HG03565 (cell line): ENCODE measurements around the gene KLHL24.
"Not testable (repeated sequence)": the region's sequence is repeated elsewhere in the genome, so short reads cannot be mapped to it uniquely, and the experiment has no call there.

Experiments used
- ATAC-seq: cut with Tn5 transposase; IDR thresholded peaks from one replicate; pipeline ENCODE4 v1.9.1; 2021; ENCODE audit warnings: mild to moderate bottlenecking, moderate library complexity; ENCODE audit not compliant: unreplicated experiment

Gene KLHL24

DNA sequence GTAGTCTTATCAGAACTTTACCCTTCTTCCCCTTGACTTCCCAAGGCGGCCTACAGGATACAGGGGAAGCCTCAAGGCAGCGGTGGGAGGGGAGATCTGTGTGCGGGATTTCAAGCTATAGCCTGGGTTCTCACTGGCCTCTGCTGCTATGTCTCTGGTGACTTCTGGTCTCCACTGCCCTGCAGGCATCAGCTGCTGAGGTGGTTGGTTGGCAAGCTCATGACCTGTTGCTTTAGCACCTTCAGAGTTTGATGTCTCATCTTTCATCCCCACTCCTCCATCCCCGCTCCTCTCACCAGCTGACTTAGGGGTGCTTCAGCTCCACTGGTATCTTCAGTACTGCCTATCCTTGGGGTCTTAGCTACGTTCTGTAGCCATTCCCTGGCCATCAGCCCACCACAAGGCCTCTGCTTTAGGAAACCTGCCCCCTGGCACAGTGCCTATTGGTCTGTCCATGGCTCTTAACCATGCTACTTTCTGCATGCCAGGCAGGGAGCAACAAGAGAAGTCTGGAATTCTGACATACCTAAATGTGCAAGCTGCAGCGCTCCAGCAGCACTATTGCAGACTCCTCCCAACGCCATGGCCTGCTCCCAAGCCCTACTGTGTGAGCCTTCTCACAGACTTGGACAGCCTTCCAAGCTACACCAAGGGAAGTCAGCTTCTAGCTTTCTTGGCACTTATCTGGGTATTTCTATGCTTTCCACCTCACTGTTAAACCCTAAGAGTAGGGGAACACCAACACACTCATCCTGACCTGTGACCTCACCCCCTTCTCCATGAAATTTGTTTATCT is 60.3 kb downstream of the KLHL24 start:
- ATAC-seq = no peak

DNA sequence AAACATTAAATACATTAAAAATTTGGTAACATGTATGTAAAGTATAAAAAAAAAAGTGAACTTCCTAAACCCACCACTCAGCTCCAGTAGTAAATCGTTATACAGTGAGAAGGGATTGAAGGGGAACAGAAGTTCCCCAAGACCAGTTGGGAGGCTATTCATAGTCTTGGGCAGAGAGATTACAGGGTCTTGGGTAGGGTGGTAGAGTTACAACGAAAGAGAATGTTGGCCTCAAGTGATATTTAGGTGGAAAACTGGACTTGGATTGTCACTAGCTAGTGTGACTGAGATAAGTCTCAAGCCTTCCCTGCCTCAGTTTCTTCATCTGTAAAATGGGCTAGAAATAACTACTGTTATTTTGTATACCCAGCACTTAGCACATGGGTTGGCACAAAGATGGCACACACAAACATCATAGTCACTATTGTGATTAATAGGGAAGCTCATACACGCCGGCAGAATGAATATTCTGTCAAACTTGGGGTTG is 61.7 kb downstream of the KLHL24 start:
- ATAC-seq = peak; percentile 6

DNA sequence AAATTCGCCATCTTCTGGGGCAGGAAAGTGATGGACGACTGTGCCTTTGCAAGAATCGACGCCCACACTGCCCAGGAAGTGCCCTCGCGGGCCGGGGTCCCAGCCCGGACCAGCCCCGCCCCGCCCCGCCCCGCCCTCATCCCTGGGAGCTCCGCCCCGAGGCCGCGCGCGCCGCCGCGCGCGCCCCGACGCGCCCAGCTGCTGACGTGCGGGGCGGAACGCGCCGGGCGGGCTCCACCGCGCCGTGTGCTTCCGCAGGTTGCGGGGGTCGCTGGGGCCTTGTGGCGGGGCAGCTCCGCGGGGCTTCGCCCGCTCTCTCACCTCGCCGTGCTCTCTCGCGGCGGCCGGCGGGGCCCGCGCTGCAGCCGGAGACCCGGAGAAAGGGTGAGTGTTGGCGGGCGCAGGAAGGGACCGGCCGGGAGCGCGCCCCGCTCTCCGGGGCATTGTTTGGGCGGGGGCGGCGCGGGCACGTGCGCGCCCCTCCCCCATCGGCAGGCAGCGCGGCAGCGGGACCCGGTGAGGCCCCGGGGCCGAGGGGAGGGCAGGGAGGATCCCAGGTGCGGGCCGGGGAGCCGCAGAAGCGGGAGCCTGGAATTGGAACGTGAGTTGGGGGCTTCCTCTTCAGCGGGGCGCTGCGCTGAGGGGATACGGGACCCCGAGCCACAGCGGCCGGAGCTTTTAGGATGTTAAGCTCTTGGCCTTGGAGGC is 62.3 kb downstream of the KLHL24 start, which contains the start of gene YEATS2:
TSS of gene YEATS2 (plus strand) at position 188 of the 708 bp plus-strand sequence. CDS start 17,366 bp downstream, outside the sequence.
- ATAC-seq = peak; percentile 61

DNA sequence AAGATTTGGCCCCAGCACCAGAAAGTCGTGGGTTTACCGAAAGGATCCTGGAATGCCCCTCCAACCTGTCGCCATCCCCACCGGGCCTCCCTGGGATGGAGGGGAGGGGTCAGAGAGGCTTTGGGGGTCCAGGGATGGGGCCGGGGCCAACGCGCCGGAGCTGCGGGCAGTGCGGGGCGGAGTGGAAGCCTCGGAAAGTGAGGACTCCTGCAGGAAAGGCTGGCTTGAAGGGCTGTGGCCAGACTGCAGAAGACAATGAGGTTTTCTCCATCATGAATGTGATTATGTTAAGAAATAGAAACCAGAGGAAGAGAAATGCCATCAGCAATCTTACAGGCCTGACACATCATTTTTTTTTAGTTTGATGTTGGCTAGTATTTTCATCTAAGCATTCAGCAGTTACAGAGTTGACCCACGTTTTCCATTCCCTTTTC is 62.9 kb downstream of the KLHL24 start:
- peak; percentile 4 for ATAC-seq

- no peak for ATAC-seq
Observed at GRCh38 chr3:183698756-183699155, 63.3 kb downstream of the KLHL24 start.

- ATAC-seq = no peak
Observed at GRCh38 chr3:183699238-183699947, 64.0 kb downstream of the KLHL24 start.

- no peak for ATAC-seq
Observed at GRCh38 chr3:183701744-183702143, 66.3 kb downstream of the KLHL24 start.

- ATAC-seq = not testable (repeated sequence)
Observed at GRCh38 chr3:183703892-183704291, 68.5 kb downstream of the KLHL24 start.

- ATAC-seq = no peak
Observed at GRCh38 chr3:183710231-183710630, 74.8 kb downstream of the KLHL24 start.

GRCh38 chr3:183711516-183711915 is 76.1 kb downstream of the KLHL24 start:
- no peak for ATAC-seq

GRCh38 chr3:183714622-183715021 is 79.2 kb downstream of the KLHL24 start:
- ATAC-seq = no peak

GRCh38 chr3:183718012-183718411 is 82.6 kb downstream of the KLHL24 start:
- no peak for ATAC-seq

- ATAC-seq = no peak
Observed at GRCh38 chr3:183725387-183725786, 90.0 kb downstream of the KLHL24 start.

- ATAC-seq = no peak
Observed at GRCh38 chr3:183728204-183728603, 92.8 kb downstream of the KLHL24 start.

- ATAC-seq = no peak
Observed at GRCh38 chr3:183730361-183730760, 94.9 kb downstream of the KLHL24 start.

GRCh38 chr3:183731611-183732010 is 96.2 kb downstream of the KLHL24 start:
- no peak for ATAC-seq

GRCh38 chr3:183733553-183733952 is 98.1 kb downstream of the KLHL24 start:
- ATAC-seq = no peak
